Stimulated activated CD4-positive, alpha-beta T cell treated with anti-CD3 and anti-CD28 coated beads, Interleukin-12 subunit alpha, Interleukin-12 subunit beta, amount 100 ng/mL, for 48 hours (primary cell): Measurements from ENCODE around the gene CARMIL3.

Experiments used
- DNase-seq, 3 donors: peaks; one replicate each; pipeline ENCODE4 v3.0.0-alpha.2; 2020; ENCODE audit warnings: low read depth in 2 of 3, low spot score in 1 of 3

CARMIL3 gene

GRCh38 chr14:24075485-24076301 is 23.9 kb downstream of the CARMIL3 start:
- DNase-seq = no peak

- no peak for DNase-seq
Measured at GRCh38 chr14:24076302-24076601, 24.4 kb downstream of the CARMIL3 start.

DNA sequence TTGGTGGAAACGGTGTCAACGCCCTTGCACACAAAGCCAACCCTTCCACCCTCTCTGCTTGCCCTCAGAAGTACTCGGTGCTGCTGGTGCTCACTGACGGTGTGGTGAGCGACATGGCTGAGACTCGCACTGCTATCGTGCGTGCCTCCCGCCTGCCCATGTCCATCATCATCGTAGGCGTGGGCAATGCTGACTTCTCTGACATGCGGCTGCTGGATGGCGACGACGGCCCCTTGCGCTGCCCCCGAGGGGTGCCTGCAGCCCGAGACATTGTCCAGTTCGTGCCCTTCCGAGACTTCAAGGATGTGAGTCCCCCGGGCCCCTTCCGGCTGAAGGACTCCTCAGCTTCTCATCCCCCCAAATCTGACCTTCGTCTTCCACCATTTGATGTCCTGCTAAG is 25.3 kb downstream of the CARMIL3 start:
- DNase-seq = no peak

DNA sequence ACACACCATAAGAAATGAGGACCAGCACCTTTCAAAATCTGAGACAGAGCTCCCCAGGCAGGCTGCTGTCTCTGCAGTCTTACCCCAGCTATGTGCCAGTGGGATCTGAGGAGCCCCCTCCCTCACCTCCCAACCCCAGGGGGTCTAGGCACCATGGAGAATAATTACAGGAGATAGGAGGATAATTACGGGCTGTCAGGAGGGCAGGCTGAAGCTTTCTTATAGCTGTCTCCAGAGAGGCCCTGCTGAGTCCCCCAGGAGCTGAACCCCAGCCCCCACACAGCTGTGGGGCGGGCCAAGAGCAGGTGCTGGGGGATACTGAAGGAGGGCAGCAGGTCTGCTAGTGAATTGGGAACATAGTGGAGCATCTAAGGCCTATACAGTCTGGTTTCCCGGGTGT is 26.3 kb downstream of the CARMIL3 start:
- DNase-seq = no peak

DNA sequence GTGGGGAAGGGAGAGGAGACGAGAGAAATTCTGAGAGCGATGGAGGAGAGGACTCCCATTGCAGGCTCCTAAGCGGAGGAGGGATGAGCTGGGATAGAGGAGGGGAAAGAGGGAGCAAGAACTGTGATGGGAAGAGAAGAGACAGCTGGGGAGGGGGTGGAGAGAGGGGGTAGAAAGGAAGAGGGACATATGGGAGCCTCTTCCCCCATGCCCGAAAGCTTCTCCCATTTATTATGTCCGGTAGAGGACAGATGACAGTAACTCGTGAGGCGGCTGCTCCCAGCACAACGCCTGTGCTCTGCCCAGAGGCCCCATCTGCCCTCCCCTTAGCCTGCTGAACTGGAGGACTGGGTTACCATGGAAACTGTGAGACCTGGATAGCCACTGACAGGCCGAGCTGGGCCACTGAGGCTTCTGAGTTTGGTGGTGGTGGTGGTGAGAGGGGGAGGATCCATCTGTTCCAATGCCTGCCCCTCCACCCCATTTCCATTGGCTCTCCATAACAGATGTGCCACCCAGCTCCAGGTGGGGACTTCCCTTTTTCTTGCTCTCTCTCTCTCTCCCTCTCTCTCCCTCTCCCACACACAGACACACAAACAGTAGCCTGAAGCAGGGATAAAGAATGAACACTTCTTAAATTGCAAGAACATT is 27.8 kb downstream of the CARMIL3 start:
- DNase-seq = no peak

DNA sequence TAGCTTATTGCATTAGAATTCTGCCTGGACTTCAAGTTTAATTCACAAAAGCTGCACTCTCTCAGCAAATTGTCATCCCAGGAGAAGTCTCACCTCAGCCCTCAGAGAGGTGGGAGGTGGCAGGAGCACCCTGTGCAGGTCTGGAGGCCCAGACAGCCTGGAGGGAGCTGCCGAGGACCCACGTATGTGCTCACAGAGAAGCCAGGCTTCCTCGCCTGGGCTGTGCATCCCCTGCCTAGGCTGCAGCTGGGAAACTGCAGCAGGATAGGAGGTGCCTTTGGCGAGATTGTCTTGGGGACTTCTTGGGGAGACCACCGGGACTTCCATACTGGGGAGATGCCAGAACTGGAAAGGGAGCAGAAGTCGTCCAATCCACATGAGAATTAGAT is 28.3 kb downstream of the CARMIL3 start:
- no peak for DNase-seq

DNA sequence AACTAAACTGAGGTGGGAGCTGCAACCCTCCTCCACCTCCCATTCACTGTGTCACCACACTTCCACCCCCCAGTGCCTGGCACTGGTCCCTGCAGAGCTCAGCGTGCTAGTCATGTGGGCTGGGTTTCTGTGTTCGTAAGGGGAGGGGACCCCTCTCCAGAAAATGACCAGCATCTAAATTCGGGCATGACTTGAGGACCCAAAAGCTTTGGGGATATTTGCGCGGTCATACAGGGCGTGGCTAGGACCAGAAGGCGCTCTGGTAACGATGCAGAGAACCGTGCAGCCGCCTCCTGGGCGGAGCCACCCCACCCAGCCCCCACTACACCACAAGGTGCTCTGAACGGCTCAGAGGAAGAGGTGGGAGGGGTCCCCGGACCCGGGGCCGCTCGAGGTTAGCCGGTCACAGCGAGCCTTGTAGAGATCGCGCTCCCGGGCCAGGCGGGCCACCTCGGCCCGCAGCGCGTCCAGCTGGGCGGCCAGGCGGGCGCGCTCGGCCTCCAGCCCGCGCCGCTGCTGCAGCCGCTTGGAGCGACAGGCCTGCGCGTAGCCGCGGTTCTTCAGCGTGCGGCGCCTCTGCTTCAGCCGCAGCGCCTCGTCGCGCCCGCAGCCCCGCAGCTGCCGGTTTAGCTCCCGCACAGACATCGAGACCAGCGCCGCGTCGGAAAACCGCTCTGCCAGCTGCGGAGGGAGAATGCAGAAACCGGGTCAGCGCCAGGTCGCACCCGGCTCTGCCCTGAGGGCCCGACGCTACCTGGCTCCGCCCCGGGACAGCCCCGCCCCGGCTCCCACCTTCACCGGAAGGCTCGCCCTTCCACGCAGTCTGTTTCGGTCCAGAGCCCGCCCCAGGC is 29.3 kb downstream of the CARMIL3 start:
- DNase-seq = peak; percentile 18 to 57 (median 56)

GRCh38 chr14:24081739-24082211 is 30.0 kb downstream of the CARMIL3 start:
- no peak for DNase-seq

- DNase-seq = no peak
Measured at GRCh38 chr14:24082411-24083080, 30.7 kb downstream of the CARMIL3 start.

DNA sequence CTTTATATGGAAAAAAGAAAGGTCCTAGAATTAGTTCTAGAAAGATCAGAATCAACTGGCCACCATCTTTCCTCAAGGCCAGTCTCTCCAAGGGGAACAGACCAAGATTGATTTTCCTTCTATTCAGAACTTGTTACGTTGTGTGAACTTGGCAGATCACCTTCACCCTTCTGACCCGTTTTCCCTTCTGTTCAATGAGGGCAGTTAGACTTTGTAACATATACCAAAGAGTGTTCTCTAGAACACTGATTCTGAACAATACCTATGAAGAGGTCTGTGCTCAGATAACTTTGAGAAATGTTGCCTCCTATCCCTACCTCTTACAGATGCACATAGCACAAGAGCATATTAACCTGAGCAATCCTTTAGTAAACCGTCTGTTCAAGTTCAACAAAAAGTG is 31.7 kb downstream of the CARMIL3 start:
- no peak for DNase-seq

- no peak for DNase-seq
Measured at GRCh38 chr14:24084440-24084839, 32.6 kb downstream of the CARMIL3 start.

- DNase-seq = no peak
Measured at GRCh38 chr14:24085215-24085614, 33.4 kb downstream of the CARMIL3 start.

DNA sequence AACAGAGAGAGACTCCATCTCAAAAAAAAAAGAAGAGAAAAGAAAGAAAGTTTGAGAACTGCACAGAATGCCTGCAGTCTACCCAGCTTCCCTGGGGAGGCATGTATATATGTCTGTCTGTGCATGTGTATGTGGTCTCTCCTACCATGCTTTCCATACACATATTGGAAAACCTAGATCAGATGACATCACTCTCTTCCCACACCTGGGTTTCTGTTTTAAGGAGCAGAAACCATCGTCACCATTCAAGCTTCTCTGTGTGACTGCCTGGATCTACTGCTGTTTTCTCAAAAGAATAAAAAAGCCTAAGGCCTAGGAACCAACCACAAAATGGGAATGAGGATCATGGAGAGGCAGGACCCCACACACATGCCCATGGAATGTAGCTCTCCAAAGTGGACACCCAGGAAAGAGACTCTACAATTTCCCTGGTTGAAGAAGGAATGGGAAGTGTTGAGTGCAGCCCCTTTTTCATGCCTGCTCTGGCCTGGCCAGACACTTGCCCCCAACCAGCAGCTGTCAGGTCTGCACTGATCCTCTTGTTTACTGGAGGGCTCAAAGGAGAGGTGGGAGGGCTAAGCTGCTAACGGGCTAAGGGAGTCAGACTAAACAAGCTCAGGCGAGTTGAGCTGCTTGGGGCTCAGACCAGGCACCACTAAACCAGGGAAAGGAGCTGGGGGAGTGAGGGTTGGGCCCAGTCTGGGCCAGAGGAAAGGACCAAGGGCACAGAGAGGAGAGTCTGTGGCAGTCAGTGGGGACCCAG is 34.6 kb downstream of the CARMIL3 start:
- no peak for DNase-seq

DNA sequence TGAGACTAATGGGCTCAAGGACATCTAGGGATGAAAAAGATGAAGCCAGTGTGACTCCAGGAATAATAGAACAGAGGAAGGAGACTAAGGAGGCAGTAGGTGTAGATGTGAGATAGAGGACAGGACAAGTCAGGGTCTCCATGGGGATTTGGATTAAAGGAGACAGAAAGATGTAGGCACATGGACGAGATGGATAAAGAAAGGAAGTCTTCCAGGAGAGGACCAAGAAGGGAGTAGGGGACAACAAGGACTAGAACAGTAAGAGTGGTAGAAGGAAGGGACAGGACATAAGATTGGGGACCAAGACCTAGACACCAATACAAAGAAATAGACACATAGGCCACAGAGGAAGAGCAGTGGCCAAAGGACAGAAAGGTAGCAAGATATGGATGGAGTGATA is 35.2 kb downstream of the CARMIL3 start:
- DNase-seq = no peak

DNA sequence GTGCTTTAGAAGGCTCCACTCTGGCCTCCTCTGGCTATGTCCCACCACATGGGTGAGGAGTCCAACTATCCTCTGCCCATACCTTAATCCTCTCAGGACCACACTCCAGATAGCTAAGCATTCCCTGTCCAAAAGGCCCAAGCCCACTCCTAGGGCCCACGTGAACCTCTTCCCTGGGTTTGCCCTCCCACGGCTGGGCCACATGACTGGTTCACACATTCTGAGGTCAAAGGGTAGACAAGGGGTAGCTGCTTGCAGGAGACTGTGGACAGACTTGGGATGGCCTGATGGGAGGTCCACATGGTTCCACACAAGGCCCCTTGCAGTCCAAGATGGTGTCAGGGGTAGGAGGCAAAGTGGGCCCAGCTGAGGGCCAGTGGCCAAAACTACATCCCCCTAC is 36.3 kb downstream of the CARMIL3 start:
- no peak for DNase-seq

DNA sequence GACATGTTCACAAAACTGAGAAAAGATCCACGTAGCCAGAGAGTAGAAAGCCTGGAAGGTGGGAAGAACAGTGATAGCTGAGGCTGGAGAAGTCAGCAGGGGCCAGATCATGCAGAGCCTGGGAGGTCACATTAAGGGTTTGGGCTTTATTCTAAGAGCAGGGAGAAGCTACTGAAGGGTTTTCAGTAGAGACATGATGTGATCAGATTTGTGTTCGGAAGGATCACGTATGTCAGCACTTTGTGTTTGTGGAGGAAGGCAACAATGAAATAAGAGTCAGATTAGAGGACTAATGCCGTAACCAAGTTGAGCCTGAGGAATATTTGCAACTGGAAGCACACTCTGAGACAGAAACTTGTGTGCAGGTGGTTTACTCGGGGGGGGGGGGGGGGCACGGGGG is 38.1 kb downstream of the CARMIL3 start:
- no peak for DNase-seq

DNA sequence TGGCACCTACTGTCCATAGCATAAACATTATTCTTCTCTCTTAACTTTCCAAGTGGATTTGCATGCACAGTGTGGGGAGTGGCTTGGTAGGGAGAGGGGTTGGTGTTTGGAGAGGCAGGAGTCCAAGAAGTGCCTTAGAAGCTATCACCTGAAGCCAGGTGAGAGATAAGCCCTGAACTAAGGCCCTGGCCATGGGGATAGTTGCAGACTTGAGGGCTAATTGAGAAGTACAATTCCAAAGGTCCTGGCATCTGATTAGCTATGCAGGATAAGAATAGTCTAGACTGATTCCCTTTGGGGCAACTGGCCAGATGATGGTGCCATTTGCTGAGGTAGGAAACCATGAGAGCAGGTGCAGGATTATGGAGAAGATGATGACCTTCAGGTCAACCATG is 40.3 kb downstream of the CARMIL3 start:
- no peak for DNase-seq

DNA sequence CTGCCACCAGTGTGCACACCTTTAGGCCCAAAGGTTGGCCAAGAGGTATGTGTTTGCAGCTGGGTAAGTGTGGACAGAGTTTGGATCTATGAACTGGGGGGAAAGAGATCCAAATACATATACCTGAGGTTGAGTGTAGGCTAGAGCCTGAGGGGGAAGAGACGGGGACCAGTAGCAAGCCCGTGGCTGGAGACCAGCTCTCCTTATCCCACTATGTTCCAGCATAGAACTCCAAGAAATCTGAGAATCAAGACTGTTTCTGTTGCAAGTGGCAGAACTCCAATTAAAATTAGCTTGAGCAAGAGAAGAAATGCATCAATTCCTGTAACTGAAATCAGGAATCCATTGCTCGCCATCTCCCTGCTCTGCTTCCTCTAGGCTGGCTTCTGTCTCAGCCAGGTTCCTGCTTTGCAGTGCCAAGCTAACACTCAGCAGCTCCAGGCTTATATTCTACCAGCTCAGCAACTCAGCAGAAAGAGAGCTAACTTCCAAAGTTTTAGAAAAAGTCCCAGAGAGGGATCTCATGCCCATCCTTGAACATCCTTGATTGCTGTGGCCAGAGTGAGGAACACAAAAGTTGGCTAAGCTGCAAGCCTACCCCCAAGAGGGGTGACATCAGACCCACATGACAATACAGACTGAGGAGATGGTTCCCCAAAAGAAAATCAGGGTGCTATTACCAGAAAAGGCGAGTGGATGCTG is 40.8 kb downstream of the CARMIL3 start:
- DNase-seq = no peak

- DNase-seq = no peak
Measured at GRCh38 chr14:24093207-24093900, 41.5 kb downstream of the CARMIL3 start.
